GM13976 (cell line): Measurements from ENCODE around the gene DNAH2.

Source experiments
- DNase-seq: peaks from one replicate; pipeline ENCODE4 v3.0.0; 2012; ENCODE audit warnings: low spot score
- CTCF ChIP-seq: IDR thresholded peaks from 2 replicates; pipeline ENCODE4 v1.5.1; 2012; ENCODE audit warnings: borderline replicate concordance, mild to moderate bottlenecking; ENCODE audit not compliant: insufficient read depth; ENCODE audit errors: extremely low read depth, missing control alignments, control extremely low read depth
- in situ Hi-C: fragments of 300-500 bp; cut with MboI; formaldehyde crosslinking; loops from one replicate; pipeline ENCODE4 v1.12.0; 2022; ENCODE audit warnings: low sequenced_read_pairs, mixed read lengths, inconsistent platforms; ENCODE audit not compliant: unreplicated experiment

Gene DNAH2

GRCh38 chr17:7707858-7708750 lies 9.4 kb upstream of the DNAH2 start:
- in situ Hi-C loops = no loop called here
- TF ChIP-seq CTCF = no peak
- no peak for DNase-seq

- in situ Hi-C loops = no loop called here
- no peak for DNase-seq
- no peak for TF ChIP-seq CTCF
These were observed 8.5 kb upstream of the DNAH2 start for GRCh38 chr17:7709031-7709430.

GRCh38 chr17:7710301-7710700 lies 7.2 kb upstream of the DNAH2 start:
- DNase-seq = no peak
- in situ Hi-C loops = no loop called here
- TF ChIP-seq CTCF = no peak

GRCh38 chr17:7711051-7711755 lies 6.3 kb upstream of the DNAH2 start:
- DNase-seq = no peak
- TF ChIP-seq CTCF = no peak
- in situ Hi-C loops = no loop called here

- no peak for DNase-seq
- TF ChIP-seq CTCF = no peak
- in situ Hi-C loops = no loop called here
These were observed 5.3 kb upstream of the DNAH2 start for GRCh38 chr17:7712111-7712771.

GRCh38 chr17:7713782-7714181 lies 3.8 kb upstream of the DNAH2 start:
- in situ Hi-C loops = no loop called here
- TF ChIP-seq CTCF = no peak
- no peak for DNase-seq
